ENCODE measurements around the gene CARD14.
"Not testable (repeated sequence)": the region's sequence is repeated elsewhere in the genome, so short reads cannot be mapped to it uniquely, and the experiment has no call there.

CARD14 gene

DNA sequence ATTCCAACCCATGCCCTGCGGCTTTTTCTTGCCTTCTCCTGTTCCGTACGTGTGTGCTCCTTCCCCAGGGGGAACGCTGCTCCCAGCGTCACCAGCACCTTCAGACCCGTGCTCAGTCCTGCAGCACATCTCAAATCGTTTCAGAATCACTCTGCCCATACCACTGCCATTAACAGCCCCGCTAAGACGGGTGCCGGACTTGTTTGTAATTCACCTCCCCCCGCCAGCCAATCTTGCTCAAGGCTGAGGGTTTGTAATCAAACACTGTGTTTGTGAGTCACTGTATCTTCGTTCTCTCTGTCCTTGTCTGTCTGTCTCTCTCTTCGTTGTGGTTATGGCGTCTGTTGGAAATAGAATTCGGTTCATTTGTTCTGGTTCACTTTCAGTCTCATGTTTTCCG, 17.3 kb downstream of the CARD14 start:
- DNase-seq, result no peak

DNA sequence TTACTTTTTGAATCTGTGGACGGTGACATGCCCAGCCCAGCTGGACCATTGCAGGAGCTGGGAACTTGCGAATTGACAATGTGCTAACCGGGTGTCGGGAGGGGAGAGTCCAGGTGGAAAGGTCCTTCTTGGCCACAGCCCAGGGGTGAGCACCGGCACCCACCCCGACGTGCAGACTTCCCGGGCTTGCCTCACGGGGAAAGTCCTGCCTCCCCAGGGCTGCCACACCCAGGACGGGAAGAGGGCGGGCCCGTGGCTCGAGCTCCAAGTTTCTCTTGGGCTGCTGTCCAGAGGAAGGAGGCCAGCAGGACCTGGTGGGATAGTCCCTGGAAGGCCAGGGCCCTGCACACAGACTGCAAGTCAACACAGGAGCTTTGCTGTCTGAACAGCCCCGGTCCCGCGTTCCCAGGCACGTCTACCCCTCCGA, 17.7 kb downstream of the CARD14 start:
- DNase-seq, result no peak

DNA sequence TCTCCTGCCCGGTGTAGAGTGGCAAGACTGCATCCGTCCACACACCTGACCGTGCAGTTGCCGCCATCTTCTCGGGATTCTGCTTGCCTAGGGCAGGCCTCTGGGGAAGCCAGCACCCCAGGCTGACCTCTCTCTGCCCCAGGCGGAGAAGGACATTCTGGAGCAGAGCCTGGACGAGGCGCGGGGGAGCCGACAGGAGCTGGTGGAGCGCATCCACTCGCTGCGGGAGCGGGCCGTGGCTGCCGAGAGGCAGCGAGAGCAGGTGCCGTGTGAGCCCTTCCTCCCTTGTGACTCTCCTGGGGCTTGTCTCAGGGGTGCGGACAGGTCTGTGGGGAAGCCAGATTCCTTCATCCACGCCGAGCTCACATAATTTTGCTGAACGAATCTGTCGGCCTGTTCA, 19.8 kb downstream of the CARD14 start:
- no peak for DNase-seq

DNA sequence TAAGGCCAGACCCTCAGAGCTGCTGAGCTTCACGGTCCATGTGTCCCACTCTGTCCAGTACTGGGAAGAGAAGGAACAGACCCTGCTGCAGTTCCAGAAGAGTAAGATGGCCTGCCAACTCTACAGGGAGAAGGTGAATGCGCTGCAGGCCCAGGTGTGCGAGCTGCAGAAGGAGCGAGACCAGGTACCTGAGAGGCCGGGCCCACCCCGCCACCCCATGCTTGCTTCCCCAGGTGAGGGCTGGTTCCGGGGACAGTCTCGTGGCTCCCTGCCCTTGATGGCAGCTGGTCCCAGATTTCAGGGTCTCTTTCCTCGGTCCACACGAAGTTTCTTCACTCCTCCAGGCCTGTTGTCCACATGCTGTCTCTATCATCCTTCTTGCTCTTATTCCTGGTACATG, 20.9 kb downstream of the CARD14 start:
- no peak for DNase-seq

DNA sequence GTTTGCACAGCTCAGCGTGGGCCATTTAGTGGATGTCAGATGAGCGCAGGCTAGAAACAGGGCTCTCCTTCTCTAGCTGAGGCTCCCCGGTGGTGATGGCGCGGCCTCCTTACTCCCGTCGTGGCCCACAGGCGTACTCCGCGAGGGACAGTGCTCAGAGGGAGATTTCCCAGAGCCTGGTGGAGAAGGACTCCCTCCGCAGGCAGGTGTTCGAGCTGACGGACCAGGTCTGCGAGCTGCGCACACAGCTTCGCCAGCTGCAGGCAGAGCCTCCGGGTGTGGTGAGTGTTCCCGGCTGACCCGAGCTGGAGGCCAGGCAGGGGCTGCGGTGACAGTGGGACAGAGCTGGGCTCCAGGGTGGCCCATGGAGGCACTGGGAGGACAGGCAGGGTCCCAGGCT, 21.4 kb downstream of the CARD14 start:
- DNase-seq, result no peak

DNA sequence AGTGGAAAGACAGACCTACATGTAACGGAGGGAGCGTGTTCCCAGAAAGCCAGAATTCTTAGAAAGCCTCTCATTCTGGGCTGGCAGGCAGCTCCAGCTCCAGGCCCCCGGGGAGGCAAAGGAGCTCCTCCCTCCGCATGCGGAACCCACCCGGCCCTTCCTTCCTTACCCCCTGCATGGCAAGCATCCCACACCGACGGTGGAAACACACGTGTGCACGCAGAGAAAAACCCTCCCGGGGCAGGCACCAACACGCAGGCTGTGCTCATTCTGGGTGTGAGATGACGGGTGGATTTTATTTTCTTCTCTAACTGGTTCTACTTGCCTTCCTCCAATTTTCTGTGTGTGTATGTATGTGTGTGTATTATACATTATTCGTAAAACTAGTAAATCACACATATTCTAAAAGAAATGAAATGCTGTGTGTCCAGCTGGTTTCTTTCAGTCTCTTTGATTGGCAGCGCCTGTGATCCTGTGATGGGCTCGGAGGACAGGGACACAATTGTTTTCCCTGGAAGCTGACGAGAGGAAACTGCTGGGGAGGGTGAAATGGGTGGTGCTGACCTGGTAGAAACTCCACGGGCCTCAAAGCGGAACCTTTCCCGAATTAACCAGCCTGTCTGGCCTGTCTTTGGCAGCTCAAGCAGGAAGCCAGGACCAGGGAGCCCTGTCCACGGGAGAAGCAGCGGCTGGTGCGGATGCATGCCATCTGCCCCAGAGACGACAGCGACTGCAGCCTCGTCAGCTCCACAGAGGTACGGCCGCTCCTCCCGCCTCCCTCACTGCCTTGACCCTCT, 22.2 kb downstream of the CARD14 start:
- DNase-seq, result no peak

DNA sequence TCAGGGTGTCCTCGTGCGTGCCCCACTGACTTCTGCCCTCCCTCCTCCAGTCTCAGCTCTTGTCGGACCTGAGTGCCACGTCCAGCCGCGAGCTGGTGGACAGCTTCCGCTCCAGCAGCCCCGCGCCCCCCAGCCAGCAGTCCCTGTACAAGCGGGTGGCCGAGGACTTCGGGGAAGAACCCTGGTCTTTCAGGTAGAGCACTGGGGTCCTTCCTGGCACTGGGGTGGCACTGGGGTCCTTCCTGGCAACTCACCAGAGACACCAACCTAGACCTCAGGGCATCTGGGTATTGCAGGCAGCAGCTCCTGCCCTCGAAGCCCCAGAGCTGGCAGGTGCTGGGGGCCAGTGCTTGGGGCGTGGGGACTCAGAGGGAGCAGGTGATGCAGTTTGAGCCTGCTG, 25.3 kb downstream of the CARD14 start:
- no peak for DNase-seq

DNA sequence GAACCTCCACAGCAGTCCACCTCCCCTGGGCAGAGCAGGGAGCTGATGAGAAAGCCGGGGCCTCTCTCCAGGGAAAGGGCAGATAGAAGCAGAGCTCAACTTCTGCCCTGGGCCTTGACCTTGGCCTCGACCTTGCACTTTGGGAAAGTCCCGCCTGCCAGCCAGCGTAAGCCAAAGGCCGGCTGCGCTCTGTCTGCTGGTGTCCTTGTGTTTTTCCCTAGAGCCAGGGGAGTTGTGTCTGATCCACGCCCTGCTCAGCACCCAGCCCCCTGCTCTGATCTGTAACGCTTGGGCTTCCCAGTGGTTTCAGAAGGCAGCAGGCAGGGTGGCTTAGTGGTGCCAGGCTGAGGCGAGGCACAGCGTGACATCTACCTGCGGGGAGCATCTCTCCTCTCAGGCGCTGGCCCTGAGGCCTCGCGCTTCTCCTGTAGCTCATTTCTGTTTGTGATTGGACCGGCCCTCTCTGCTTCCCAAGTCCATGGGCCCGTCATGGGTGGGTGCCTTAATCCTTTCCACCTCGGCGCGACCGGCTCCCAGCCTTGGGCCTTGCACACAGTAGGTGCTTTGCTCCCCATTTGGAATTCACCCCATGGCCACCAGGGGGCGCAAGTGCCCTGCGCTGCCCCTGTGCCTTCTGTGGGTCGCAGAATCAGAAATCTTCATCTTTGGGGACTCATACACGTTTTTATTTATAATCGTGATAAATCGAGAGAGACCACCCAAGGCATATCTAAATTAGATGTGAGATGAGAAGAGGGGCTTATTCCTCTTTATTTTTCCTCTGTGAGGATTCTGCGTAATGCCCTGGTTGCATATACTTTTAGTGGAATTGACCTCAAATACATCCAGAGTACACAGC, 26.1 kb downstream of the CARD14 start:
- DNase-seq, result peak; percentile 69

DNA sequence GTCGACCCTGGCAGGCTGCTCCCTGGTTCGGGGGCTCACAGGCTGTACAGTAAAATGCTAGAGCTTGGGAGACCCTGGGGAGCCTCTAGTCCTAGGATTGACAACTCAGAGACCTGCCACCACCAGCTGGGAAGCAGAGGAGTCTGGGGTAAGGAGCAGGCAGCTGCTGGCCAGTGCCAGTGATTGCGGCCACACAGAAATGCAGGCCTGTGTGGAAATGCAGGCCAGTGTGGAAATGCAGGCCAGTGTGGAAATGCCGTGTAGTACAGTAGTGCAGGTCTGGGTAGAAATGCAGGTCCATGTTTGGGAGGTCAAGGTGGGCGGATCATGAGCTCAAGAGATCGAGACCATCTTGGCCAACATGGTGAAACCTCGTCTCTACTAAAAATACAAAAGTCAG, 26.8 kb downstream of the CARD14 start:
- no peak for DNase-seq

DNA sequence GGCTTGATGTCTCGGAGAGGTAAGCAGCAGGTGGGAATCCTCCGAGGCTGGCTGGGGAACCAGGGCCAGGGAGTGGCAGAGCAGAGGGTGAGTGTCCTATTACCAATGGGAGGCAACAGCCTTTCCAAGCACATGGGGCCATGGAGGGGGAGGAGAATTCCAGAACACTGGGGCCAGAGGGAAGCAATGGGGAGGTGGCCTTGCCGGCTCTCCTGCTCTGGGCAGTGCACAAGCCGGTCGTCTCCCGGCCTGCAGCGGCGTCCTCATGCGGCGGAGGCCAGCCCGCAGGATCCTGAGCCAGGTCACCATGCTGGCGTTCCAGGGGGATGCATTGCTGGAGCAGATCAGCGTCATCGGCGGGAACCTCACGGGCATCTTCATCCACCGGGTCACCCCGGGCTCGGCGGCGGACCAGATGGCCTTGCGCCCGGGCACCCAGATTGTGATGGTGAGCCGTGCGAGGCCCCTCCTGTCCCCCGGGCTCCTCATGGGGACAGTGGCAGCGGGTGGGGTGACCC, 28.4 kb downstream of the CARD14 start:
- no peak for DNase-seq

DNA sequence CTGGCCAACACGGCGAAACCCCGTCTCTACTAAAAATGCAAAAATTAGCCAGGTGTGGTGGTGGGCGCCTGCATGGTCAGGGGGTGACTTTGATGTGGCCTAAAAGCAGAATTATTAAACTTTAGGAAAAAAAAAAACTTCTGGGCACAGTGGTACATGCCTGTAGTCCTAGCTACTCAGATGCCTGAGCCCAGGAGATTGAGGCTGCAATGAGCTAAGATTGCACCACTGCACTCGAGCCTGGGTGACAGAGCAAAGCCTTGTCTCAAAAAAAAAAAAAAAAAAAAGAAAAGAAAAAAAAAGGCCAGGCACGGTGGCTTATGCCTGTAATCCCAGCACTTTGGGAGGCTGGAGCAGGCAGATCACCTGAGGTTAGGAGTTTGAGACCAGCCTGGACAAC, 29.5 kb downstream of the CARD14 start:
- DNase-seq, result not testable (repeated sequence)

DNA sequence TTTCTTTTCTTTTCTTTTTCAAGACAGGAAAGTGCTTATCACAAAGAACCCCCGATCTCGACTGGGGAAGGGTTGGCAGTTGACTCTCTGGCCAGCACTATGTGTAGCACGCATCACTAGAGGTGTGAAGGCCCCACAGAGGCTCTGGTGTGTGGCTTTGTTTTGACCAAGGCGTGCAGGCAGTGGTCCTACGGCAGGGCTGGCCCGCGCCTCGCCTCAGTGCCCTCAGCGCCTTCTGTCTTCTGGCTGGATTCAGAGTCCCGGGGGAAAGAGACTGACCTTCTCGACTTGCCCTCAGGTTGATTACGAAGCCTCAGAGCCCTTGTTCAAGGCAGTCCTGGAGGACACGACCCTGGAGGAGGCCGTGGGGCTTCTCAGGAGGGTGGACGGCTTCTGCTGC, 31.6 kb downstream of the CARD14 start:
- no peak for DNase-seq

DNA sequence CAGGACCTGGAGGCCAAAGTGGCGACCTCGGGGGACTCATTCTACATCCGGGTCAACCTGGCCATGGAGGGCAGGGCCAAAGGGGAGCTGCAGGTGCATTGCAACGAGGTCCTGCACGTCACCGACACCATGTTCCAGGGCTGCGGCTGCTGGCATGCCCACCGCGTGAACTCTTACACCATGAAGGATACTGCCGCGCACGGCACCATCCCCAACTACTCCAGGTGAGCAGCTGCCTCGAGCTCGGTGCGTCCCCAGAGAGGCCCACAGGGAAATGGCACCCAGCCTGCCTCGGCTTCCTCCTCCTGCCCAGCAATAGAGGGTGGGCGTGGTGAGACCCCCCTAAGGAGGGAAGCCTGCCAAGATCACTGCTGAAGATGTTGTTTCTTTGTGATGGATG, 32.4 kb downstream of the CARD14 start:
- no peak for DNase-seq

DNA sequence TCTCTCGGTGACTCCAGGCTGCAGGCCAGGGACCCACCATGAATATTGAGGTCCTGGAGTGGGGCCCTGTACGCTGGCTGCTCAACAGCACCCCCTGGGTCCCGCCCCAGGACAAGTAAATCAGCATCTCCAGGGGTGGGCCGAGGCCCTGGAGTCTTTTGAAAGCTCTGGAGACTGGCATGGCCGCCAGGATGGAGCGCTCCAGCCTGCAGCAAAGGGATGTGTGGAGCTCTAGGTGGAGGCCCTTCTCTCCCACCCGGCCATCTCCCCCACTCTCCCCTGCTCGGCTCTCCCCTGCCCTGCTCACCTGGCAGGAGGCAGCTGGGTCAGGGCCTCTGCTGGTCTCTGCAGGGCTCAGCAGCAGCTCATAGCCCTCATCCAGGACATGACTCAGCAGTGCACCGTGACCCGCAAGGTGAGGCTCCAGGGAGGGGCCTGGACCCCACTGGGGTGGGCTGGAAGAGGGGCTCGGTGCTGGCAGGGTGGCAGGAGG, 33.7 kb downstream of the CARD14 start:
- DNase-seq, result no peak

DNA sequence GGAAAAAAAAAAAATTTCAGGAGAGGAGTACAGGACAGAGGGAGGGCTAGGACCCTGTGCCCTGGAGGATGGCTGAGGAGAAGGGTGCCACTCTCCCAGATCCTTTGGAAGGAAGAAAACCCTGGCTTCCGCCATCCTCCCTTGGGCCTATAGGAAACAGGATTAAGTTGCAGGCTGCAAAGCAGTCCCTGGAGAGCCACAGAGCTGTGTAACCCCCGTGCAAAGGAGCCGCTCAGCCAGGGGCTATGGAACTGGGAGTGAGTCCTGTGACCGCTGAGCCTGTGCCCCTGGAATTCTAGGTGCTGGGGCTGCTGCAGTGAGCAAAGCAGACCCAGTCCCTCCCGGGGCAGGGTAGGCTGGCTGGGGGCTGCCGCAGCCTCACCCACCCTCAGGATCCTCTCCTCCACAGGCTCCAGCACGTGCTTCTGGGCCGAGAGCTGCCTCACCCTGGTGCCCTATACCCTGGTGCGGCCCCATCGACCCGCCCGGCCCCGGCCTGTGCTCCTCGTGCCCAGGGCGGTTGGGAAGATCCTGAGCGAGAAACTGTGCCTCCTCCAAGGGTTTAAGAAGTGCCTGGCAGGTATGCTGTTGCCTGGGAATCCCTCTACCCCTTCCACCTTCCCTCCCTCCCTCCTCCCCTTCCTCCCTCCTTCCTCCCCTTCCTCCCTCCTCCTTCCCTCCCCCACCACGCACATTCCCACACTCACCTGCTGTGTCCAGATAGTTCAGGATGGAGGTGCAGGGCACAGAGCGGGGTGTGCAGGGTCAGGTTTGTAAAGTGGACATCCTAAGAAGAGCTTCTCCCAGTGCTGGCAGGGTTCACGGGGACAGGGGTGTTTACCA, 35.0 kb downstream of the CARD14 start:
- no peak for DNase-seq

DNA sequence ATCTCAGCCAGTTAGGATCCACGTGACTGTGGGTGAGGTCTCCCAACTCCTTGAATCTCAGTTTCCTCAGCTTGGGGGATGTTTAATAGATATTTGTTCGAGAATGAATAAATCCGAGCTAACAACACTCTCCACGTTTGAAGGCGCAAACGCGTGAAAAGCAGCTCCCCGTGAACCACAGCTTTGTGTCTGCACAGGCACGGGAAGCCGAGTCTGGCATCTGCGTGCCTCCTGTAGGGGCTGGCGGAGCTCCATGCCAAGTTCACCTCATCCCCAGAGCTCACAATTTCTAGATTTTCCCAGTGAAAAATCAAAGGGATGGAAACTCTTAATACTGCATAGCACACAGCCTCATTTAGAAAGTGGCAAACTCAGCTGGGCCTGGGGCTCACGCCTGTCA, 36.0 kb downstream of the CARD14 start:
- no peak for DNase-seq

DNA sequence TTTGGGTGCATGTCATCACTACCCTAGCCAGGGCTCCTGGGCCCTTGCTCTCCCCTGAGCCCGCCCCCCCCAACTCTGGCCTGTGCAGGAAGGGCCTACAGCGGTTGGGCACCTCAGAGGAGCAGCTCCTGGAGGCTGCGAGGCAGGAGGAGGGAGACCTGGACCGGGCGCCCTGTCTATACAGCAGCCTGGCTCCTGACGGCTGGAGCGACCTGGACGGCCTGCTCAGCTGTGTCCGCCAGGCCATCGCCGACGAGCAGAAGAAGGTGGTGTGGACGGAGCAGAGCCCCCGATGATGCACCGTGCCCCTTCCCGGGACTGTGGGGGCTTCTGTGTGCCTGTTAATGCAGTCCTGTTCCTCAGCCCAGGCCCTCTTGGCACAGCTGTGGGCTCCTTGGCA, 38.2 kb downstream of the CARD14 start:
- no peak for DNase-seq

DNA sequence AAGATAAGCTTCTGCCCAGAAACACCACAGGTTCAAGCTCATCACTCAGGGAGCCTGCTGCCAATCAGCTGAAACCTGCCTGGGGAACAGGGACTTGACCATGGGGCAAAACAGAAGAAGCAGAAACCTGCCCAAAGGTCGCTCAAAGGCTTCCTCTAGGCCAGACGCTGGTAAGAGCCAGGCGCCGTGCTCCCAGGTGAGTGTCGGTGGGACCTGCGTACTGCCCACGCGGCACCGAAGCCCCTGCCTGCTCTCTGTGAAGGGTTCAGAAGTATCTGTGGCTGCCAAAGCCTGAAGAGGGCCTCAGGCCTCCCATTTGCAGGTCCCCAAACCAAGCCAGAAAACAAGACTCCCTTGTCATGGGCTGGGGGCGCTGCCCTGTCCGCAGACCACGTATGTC, 39.9 kb downstream of the CARD14 start:
- DNase-seq, result no peak

DNA sequence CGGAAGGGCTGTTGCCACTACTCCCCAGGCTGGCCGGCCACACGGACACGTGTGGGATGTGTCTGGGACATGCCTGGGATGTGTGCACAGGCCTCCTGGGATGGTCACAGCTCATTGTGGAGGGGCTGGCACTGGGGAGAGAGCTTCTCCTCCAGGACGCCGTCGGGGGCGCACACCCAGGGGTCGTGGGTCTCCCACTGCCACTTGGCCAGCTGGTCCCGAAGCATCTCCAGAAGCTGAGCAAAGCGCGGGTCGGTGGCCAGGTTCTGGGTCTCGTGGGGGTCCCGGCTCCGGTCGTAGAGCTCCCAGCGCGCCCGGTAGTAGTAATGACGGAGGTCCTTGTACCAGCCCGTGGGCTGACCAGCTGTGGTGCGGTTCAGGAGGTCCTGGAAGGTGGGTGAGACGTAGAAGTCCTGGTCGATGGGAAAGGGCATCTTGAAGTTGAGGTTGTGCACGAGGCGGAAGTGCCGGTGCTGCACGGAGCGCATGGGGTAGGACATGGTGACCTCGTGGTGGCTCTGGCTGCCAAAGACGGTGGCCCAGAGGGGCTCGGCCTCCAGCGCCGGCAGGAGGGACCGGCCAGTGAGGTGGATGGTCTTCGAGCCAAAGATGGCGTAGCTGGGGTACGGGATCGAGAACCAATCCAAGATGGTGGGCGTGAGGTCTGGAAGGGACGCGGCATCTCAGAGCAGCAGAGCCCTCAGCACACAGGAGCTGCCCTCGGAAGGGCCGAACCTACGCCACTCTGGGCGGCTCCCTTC, 40.7 kb downstream of the CARD14 start:
- no peak for DNase-seq

DNA sequence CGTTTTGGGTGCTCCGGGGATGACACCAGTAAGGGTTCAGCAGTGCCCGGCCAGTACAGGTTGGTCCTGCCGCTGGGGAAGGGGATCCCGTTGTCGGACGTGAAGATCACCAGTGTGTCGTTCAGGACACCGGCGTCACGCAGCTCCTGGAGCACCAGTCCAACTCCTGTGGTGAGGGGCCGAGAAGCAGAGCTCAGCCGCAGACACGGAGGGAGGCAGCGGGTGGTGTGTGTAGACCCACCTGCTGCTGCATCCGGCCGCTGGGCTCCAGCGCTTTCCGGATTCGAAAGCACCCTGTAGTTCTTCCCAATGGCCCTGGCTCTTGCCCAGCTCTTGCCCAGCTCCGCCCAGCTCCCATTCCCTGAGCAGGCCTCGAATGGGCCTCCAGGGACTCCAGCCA, 42.3 kb downstream of the CARD14 start:
- DNase-seq, result no peak

DNA sequence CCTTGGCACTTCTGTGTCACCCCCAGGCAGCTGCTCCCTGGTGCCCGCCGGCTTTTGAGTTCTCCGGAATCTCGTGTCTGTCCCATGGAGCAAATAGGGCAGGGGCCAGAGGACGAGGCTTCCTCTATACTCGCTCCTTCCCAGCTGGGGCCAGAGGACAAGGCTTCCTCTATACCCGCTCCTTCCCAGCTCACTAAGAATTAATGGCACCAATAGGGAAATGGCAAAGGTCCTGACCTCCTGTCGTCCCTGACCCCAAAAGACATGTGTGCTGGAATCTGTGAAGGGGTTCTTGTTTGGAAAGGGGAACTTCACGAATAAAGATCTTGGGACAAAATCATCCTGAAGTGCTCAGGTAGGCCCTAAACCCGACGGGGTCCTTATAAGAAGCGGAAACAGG, 42.7 kb downstream of the CARD14 start:
- DNase-seq, result no peak

DNA sequence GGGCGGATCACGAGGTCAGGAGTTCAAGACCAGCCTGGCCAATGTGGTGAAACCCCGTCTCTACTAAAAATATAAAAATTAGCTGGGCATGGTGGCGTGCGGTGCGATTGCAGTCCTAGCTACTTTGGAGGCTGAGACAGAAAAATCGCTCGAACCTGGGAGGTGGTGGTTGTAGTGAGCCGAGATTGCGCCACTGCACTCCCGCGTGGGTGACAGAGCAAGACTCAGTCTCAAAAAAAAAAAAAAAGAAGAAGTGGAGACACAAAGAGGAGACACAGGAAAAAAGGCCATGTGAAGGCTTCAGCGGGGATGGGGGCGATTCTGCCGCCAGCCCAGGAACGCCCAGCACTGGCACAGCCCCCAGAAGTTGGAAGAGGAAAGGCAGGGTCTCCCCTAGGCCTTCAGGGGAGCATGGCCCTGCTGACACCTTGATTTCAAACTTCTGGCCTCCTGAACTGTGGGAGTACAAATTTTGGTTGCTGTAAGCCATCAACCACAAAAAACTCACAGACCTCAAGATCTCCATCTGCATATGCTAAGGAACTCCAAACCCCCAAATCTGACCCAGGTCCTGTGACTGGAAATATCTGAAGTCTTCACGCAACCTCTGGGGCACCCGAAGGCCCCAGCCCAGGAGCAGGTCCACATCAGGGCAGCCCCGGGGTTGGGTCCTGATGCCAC, 43.3 kb downstream of the CARD14 start:
- DNase-seq, result no peak
